ENCODE measurements around the gene LDHAL6B. TPM values are rescaled to one million over a fixed set of nuclear protein-coding genes. Genes with fewer than 3 reads are reported as not detected.

The LDHAL6B gene
- total RNA-seq, 4 donors from 2014 or later, result not detected

DNA sequence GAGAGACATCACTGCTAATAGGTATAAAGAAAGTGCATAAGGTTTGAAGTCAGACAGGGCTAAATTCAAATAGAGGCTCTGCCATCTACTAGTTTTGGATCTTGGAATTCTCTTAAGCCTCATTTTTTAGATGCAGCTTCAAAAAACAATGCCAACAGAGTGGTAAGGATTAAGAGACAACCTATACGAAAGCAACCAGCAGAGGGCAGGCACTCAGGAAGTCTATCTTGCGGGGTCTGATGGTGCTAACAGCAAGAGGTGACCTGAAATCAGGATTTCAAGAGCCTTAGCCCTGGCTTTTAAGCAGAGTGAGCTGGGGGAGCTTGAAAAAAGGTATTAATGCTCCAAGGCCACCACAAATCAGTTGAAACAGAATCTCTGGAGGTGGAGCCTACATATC is 40.7 kb downstream of the LDHAL6B start:
- TF ChIP-seq, protein P1, sequence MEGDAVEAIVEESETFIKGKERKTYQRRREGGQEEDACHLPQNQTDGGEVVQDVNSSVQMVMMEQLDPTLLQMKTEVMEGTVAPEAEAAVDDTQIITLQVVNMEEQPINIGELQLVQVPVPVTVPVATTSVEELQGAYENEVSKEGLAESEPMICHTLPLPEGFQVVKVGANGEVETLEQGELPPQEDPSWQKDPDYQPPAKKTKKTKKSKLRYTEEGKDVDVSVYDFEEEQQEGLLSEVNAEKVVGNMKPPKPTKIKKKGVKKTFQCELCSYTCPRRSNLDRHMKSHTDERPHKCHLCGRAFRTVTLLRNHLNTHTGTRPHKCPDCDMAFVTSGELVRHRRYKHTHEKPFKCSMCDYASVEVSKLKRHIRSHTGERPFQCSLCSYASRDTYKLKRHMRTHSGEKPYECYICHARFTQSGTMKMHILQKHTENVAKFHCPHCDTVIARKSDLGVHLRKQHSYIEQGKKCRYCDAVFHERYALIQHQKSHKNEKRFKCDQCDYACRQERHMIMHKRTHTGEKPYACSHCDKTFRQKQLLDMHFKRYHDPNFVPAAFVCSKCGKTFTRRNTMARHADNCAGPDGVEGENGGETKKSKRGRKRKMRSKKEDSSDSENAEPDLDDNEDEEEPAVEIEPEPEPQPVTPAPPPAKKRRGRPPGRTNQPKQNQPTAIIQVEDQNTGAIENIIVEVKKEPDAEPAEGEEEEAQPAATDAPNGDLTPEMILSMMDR (IDR thresholded peaks at IDR 0.05), result peak; percentile 45 to 52 (median 51)
- no peak for TF ChIP-seq POLR2A (IDR thresholded peaks at IDR 0.05; ENCODE audit: low read depth)
- peak in 1 of 2 donors; percentile 9 for TF ChIP-seq POLR2AphosphoS5 (IDR thresholded peaks at IDR 0.05)
- no peak for TF ChIP-seq EP300 (IDR thresholded peaks at IDR 0.05)
- no peak overlapping the region for H3K4me3 ChIP-seq
- peaks cover 0 to 15% (median 2%) of the 10 kb centered on the region in 4 donors for H3K36me3 ChIP-seq
- no peaks in the 10 kb centered on the region for H3K9me3 ChIP-seq
- 25% methylated on average over 2 of the region's 2 CpGs for WGBS
- H3K27ac ChIP-seq (replicated peaks in 1 of 4), result no peak overlapping the region
- no peak for DNase-seq (ENCODE audit: extremely low spot score)
- H3K4me1 ChIP-seq, result peaks cover 0 to 6% (median 0%) of the 10 kb centered on the region in 4 donors
- intact Hi-C loops (cut with DNase I), result loop anchor here (2.0 to 5.0 kb wide), 2 partner anchors 125 to 245 kb away; partner anchors contain the start of gene MYO1E
- H3K27me3 ChIP-seq, result no peaks in the 10 kb centered on the region

GRCh38 chr15:59249816-59250215 is 43.2 kb downstream of the LDHAL6B start:
- Histone ChIP-seq H3K9me3 (no peaks in the 10 kb centered on the region), H3K4me1 (peaks cover 0 to 6% (median 0%) of the 10 kb centered on the region in 4 donors), H3K27me3 (no peaks in the 10 kb centered on the region), H3K27ac (replicated peaks in 1 of 4) (no peak overlapping the region), H3K36me3 (peaks cover 0 to 15% (median 8%) of the 10 kb centered on the region in 4 donors), H3K4me3 (no peak overlapping the region)
- no peak for TF ChIP-seq POLR2A (IDR thresholded peaks at IDR 0.05; ENCODE audit: low read depth)
- no peak for TF ChIP-seq POLR2AphosphoS5 (IDR thresholded peaks at IDR 0.05)
- TF ChIP-seq, protein P1 (IDR thresholded peaks at IDR 0.05), result no peak
- no peak for TF ChIP-seq EP300 (IDR thresholded peaks at IDR 0.05)
- WGBS, result 97% methylated on average over 5 of the region's 5 CpGs
- DNase-seq (ENCODE audit: extremely low spot score), result no peak
- intact Hi-C loops (cut with DNase I), result loop anchor here (5.0 kb wide), 1 partner anchor 122 kb away; the partner anchor contains the start of gene MYO1E

- no peaks in the 10 kb centered on the region for H3K9me3 ChIP-seq
- no peak overlapping the region for H3K4me3 ChIP-seq
- TF ChIP-seq POLR2A (IDR thresholded peaks at IDR 0.05; ENCODE audit: low read depth) (no peak), POLR2AphosphoS5 (IDR thresholded peaks at IDR 0.05) (no peak)
- TF ChIP-seq, protein P1 (IDR thresholded peaks at IDR 0.05), result no peak
- peaks cover 0 to 6% (median 0%) of the 10 kb centered on the region in 4 donors for H3K4me1 ChIP-seq
- 95% methylated on average over 11 of the region's 13 CpGs for WGBS
- no peak for DNase-seq (ENCODE audit: extremely low spot score)
- intact Hi-C loops (cut with DNase I), result no loop called here
- peaks cover 0 to 19% (median 12%) of the 10 kb centered on the region in 4 donors for H3K36me3 ChIP-seq
- H3K27me3 ChIP-seq, result no peaks in the 10 kb centered on the region
- no peak overlapping the region for H3K27ac ChIP-seq (replicated peaks in 1 of 4)
Observed at GRCh38 chr15:59250249-59250648, 43.6 kb downstream of the LDHAL6B start.

- DNase-seq (ENCODE audit: extremely low spot score), result no peak
- H3K36me3 ChIP-seq, result peaks cover 0 to 27% (median 21%) of the 10 kb centered on the region in 4 donors
- TF ChIP-seq EP300 (IDR thresholded peaks at IDR 0.05) (no peak), POLR2A (IDR thresholded peaks at IDR 0.05; ENCODE audit: low read depth) (no peak), POLR2AphosphoS5 (IDR thresholded peaks at IDR 0.05) (no peak)
- TF ChIP-seq, protein P1 (IDR thresholded peaks at IDR 0.05), result no peak
- no peaks in the 10 kb centered on the region for H3K9me3 ChIP-seq
- peaks cover 0 to 6% (median 0%) of the 10 kb centered on the region in 4 donors for H3K4me1 ChIP-seq
- H3K4me3 ChIP-seq, result no peak overlapping the region
- H3K27me3 ChIP-seq, result no peaks in the 10 kb centered on the region
- H3K27ac ChIP-seq (replicated peaks in 1 of 4), result no peak overlapping the region
- 73% methylated on average over 7 of the region's 7 CpGs for WGBS
- intact Hi-C loops (cut with DNase I), result no loop called here
Observed at GRCh38 chr15:59251001-59251845, 44.6 kb downstream of the LDHAL6B start.

Data from esophagus muscularis mucosa (tissue), 4 donors.